ENCODE measurements around the gene HEXD.

Gene HEXD

GRCh38 chr17:82415786-82416185, 2.4 kb upstream of the HEXD start:
- H3K4me3 ChIP-seq (ENCODE audit: low read depth, low read length) = no peak overlapping the region
- CTCF ChIA-PET = interaction anchor here (0.7 to 1.6 kb wide), 4 partner anchors 112 to 385 kb away, joined by 3 to 6 read pairs (median 3); no protein-coding TSS in a partner anchor
- POLR2A ChIA-PET = no interaction called here
- no peaks in the 10 kb centered on the region for H3K9me3 ChIP-seq (ENCODE audit: control insufficient read depth, insufficient read depth, low read depth, low read length)
- H3K27ac ChIP-seq (ENCODE audit: extremely low read depth, low read depth, low read length) = no peak overlapping the region
- TF ChIP-seq KLF16 (tag by site-specific recombination; IDR thresholded peaks at IDR 0.05) (no peak), ZNF580 (tag by site-specific recombination; IDR thresholded peaks at IDR 0.05) (no peak), PRDM2 (tag by site-specific recombination; IDR thresholded peaks at IDR 0.05; ENCODE audit: borderline replicate concordance) (no peak), ZNF112 (tag by site-specific recombination; IDR thresholded peaks at IDR 0.05) (no peak)
- peaks cover 13 to 22% of the 10 kb centered on the region in 2 experiments for H3K36me3 ChIP-seq (ENCODE audit: control insufficient read depth in 2 of 2, insufficient read depth in 1 of 2, low read length in 2 of 2)
- H3K4me1 ChIP-seq (ENCODE audit: control insufficient read depth, insufficient read depth, low read length) = peaks cover 12% of the 10 kb centered on the region

- CTCF ChIA-PET = interaction anchor here (0.6 to 2.0 kb wide), 6 partner anchors 64 to 386 kb away, joined by 3 to 8 read pairs (median 4); no protein-coding TSS in a partner anchor
- Histone ChIP-seq H3K9me3 (ENCODE audit: control insufficient read depth, insufficient read depth, low read depth, low read length) (no peaks in the 10 kb centered on the region), H3K36me3 (ENCODE audit: control insufficient read depth in 2 of 2, insufficient read depth in 1 of 2, low read length in 2 of 2) (peaks cover 13 to 27% of the 10 kb centered on the region in 2 experiments), H3K4me3 (ENCODE audit: low read depth, low read length) (no peak overlapping the region), H3K27ac (ENCODE audit: extremely low read depth, low read depth, low read length) (no peak overlapping the region), H3K4me1 (ENCODE audit: control insufficient read depth, insufficient read depth, low read length) (peaks cover 12% of the 10 kb centered on the region)
- POLR2A ChIA-PET = no interaction called here
- no peak for TF ChIP-seq ZNF324 (tag by site-specific recombination; IDR thresholded peaks at IDR 0.05)
- no peak for TF ChIP-seq ZBTB7A (tag by site-specific recombination; IDR thresholded peaks at IDR 0.05; ENCODE audit: low read depth)
- TF ChIP-seq ZNF341 (tag by site-specific recombination; IDR thresholded peaks at IDR 0.05; ENCODE audit: low read depth) = no peak
- TF ChIP-seq ZNF398 (tag by site-specific recombination; IDR thresholded peaks at IDR 0.05) = no peak
- no peak for TF ChIP-seq KLF1 (tag by site-specific recombination; IDR thresholded peaks at IDR 0.05)
- TF ChIP-seq TCF7L2 (IDR thresholded peaks at IDR 0.05; ENCODE audit: borderline replicate concordance, low read depth, low read length) = no peak
- TF ChIP-seq KLF16 (tag by site-specific recombination; IDR thresholded peaks at IDR 0.05) = no peak
- no peak for TF ChIP-seq ZBTB8A (tag by site-specific recombination; IDR thresholded peaks at IDR 0.05)
- no peak for TF ChIP-seq ELK4 (IDR thresholded peaks at IDR 0.05; ENCODE audit: borderline replicate concordance, low read depth, low read length)
- no peak for TF ChIP-seq ZNF37A (tag by site-specific recombination; IDR thresholded peaks at IDR 0.05)
- TF ChIP-seq ZNF692 (tag by site-specific recombination; IDR thresholded peaks at IDR 0.05) = no peak
- TF ChIP-seq PBX3 (CRISPR knock-in tag; IDR thresholded peaks at IDR 0.05) = no peak
- no peak for TF ChIP-seq BCL11B (tag by site-specific recombination; IDR thresholded peaks at IDR 0.05; ENCODE audit: low read depth)
- TF ChIP-seq ZBTB11 (tag by site-specific recombination; conservative IDR thresholded peaks at IDR 0.05; ENCODE audit: low read depth) = no peak
- no peak for TF ChIP-seq ZNF629 (tag by site-specific recombination; IDR thresholded peaks at IDR 0.05)
- no peak for TF ChIP-seq OSR2 (tag by site-specific recombination; IDR thresholded peaks at IDR 0.05)
Measured at GRCh38 chr17:82416264-82416663, 1.9 kb upstream of the HEXD start.
